HG03469 (cell line): ENCODE results near the gene MCOLN1.
A peak's percentile ranks its signal among the peaks of the same experiment; 100 is the strongest.
"Not testable (repeated sequence)": the region's sequence is repeated elsewhere in the genome, so short reads cannot be mapped to it uniquely, and the experiment has no call there.

Experiments used
- ATAC-seq: cut with Tn5 transposase; IDR thresholded peaks from one replicate; pipeline ENCODE4 v1.9.1; 2021; ENCODE audit warnings: mild to moderate bottlenecking, moderate library complexity, moderate number of reproducible peaks; ENCODE audit not compliant: unreplicated experiment

Gene MCOLN1

GRCh38 chr19:7522923-7523667 is 671 bp downstream of the MCOLN1 start:
- ATAC-seq, result no peak

GRCh38 chr19:7524523-7524922 is 2.1 kb downstream of the MCOLN1 start:
- ATAC-seq, result no peak

DNA sequence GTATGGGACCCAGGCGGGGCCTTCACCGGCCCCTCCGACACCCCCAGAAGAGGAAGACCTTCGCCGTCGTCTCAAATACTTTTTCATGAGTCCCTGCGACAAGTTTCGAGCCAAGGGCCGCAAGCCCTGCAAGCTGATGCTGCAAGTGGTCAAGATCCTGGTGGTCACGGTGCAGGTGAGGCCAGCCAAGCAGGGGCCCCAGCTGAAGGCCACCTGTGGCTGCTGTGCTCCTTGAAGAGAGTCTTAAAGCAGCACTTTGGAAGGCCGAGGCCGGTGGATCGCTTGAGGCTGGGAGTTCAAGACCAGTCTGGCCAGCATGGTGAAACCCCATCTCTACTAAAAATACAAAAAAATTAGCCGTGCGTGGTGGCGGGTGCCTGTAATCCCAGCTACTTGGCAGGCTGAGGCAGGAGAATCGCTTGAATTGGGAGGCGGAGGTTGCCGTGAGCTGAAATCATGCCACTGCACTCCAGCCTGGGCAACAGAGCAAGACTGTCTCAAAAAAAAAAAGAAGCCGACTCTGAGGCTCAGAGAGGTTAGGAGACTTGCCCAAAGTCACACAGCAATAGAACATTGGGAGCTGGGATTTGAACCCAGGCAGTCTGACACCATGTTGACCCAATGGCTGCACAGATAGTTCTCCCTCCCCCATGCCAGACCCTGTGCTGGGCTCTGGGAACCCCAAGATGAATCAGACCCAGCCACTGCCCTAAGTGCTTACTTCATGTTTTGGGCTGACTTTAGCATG is 2.7 kb downstream of the MCOLN1 start:
- no peak for ATAC-seq

- ATAC-seq, result no peak
Measured at GRCh38 chr19:7526059-7526929, 3.9 kb downstream of the MCOLN1 start.

DNA sequence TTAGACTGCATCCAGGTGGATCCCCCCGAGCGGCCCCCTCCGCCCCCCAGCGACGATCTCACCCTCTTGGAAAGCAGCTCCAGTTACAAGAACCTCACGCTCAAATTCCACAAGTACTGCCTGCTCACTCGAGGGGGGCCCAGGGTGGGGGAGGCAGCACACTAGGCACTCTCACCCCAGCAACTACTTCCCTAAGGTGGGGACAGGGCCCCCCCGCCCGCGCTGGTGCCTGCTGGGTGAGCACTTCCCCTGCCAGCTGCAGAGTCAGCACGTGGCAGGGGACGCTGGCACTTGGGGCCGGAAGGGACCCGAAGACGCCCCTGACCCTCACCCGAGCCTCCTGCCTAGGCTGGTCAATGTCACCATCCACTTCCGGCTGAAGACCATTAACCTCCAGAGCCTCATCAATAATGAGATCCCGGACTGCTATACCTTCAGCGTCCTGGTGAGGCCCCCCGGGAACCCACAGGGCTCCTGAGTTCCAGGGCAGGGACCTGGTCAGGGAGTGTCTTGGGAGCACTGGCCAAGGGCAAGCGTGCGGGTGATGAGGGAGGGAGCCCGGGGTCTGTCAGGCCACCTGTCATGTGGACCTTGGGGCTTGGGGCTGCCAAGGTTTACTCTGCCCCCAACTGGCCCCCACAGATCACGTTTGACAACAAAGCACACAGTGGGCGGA is 5.2 kb downstream of the MCOLN1 start:
- ATAC-seq, result no peak

- no peak for ATAC-seq
Measured at GRCh38 chr19:7528192-7528519, 5.7 kb downstream of the MCOLN1 start.

DNA sequence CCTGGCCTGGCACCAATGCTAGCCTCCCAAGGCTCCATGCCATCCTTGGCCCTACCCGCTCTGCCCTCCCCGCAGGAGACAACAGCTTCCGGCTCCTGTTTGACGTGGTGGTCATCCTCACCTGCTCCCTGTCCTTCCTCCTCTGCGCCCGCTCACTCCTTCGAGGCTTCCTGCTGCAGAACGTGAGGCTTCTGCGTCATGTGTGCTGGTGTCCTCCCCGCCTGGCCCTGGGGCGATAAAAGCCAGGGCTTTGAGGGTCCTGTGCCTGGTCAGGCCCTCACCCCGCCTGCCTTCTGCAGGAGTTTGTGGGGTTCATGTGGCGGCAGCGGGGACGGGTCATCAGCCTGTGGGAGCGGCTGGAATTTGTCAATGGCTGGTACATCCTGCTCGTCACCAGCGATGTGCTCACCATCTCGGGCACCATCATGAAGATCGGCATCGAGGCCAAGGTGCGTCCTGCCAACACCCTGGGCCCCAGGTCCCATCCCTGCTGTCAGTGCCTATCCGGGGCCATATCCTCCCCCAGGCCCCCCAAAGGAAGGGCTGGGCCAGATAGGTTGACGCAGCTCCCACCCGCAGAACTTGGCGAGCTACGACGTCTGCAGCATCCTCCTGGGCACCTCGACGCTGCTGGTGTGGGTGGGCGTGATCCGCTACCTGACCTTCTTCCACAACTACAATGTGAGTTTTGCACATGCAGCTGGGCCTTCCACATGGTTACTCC is 6.3 kb downstream of the MCOLN1 start:
- no peak for ATAC-seq

- no peak for ATAC-seq
Measured at GRCh38 chr19:7529246-7529600, 6.8 kb downstream of the MCOLN1 start.

DNA sequence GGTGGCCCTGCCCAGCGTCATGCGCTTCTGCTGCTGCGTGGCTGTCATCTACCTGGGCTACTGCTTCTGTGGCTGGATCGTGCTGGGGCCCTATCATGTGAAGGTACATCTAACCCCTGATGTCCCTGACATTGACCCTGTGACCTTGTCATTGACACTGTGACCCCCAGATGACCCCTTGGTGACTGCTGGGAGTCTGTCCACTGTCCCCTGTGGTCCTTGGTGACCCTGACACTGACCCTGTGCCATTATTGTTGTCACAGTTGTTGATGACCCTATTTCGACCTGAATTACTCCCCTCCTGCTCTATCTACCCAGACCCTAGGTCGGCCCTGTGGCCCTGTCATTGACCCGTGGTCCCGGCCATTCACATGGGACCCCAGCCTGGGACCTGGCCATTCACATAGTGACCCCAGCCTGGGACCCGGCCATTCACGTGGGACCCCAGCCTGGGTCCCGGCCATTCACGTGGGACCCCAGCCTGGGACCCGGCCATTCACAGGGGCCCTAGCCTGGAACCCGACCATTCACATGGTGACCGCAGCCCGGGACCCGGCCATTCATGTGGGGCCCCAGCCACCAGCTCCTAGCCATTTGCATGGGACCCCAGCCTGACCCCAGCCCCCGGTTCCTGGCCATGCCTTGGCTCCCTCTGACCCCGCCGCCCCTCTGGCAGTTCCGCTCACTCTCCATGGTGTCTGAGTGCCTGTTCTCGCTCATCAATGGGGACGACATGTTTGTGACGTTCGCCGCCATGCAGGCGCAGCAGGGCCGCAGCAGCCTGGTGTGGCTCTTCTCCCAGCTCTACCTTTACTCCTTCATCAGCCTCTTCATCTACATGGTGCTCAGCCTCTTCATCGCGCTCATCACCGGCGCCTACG is 7.4 kb downstream of the MCOLN1 start:
- no peak for ATAC-seq

- no peak for ATAC-seq
Measured at GRCh38 chr19:7533281-7533885, 11.0 kb downstream of the MCOLN1 start.

GRCh38 chr19:7533925-7534480 is 11.6 kb downstream of the MCOLN1 start:
- no peak for ATAC-seq

- ATAC-seq, result no peak
Measured at GRCh38 chr19:7534531-7535046, 12.2 kb downstream of the MCOLN1 start.

GRCh38 chr19:7535047-7535997 is 12.9 kb downstream of the MCOLN1 start, which contains the start of gene PNPLA6:
Gene PNPLA6 (plus strand): TSS chr19:7535717. CDS start chr19:7535789, 72 bp downstream.
- ATAC-seq, result peak; percentile 62

DNA sequence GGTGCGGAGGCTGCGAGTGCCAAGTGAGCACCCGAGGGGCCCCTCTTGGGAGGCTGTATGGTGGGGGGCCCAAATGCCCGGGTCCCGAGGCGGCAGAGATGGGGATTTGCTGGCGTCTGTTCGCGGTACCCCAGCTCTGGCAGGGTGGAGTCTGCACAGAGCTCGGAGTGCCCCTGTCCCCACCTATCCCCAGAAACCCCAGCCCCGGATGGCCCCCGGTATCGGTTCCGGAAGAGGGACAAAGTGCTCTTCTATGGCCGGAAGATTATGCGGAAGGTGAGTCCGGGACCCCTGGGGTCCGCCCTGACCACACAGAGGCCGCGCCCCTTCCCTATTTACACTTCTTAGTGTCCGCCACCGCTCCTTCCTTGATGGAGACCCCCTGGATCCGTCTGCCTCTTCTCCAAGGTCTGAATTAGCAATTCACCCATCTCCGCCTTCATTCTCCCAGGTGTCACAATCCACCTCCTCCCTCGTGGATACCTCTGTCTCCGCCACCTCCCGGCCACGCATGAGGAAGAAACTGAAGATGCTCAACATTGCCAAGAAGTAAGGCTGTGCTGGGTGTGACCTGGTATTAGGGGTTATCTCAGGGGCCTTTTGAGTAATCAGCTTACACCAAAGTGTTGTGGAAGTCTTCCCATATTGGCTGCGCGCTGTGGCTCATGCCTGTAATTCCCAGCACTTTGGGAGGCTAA is 13.7 kb downstream of the MCOLN1 start:
- ATAC-seq, result no peak

DNA sequence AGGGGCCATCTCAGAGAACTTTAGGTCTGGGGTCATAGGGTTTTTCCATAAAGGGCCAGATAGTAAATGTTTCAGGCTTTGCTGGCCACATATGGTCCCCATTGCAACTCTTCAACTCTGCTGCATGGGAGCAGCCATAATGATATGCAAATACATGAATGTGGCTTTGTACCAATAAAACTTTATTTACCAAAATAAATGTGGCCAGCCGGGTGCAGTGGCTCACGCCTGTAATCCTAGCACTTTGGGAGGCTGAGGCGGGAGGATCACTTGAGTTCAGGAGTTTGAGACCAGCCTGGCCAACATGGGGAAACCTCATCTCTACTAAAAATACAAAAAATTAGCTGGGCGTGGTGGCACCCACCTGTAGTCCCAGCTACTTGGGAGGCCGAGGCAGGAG is 16.6 kb downstream of the MCOLN1 start:
- ATAC-seq, result not testable (repeated sequence)

DNA sequence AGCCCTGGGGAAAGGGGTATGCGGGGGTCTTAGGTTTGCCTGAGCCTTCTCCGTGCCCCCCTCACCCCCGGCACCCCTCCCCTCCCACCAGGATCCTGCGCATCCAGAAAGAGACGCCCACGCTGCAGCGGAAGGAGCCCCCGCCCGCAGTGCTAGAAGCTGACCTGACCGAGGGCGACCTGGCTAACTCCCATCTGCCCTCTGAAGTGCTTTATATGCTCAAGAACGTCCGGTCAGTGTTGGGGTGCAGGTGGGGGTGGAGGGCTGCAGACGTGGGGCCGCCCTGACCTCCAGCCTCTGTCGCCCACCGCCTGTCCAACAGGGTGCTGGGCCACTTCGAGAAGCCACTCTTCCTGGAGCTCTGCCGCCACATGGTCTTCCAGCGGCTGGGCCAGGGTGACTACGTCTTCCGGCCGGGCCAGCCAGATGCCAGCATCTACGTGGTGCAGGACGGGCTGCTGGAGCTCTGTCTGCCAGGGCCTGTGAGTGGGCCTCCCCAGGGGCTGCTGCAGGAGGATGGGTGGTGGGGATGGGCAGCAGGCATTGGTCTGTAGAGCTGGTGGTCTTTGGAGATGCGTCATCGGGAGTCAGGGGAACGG is 17.5 kb downstream of the MCOLN1 start:
- ATAC-seq, result no peak
